Bladder microvascular endothelial cell (primary cell): Measurements from ENCODE around the gene KRT12. TPM values are rescaled to one million over a fixed set of nuclear protein-coding genes. Genes with fewer than 3 reads are reported as not detected.

Experiments
- total RNA-seq: library from RNA; depleted of rRNA; stranded (reverse); fragments of >200 nt; gene quantifications from 2 replicates; pipeline ENCODE4 v1.2.3, GENCODE V29; 2014

KRT12 gene
- total RNA-seq: not detected in 2 replicates

DNA sequence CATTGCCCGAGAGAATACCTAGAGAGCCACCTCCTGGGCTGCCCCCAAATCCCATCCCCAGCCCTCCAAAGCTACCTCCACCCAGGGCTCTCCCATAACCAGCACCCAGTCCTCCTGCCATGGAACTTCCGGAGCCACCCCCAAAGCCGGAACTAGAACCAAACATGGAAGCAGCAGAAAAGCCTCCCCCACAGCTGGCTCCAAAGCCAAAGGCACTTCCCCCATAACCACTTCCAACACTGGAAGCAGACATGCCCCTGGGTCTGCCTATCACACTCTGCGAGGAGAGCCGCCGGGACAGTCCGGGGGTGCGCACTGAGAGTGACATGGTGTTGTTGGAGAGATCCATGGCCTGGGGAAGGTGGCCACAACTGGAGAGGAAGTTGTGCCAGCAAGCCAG, at the start of gene KRT12:
KRT12 (minus strand) TSS at position 386 of the 400 bp plus-strand sequence; CDS start at position 349, 37 bp downstream.

DNA sequence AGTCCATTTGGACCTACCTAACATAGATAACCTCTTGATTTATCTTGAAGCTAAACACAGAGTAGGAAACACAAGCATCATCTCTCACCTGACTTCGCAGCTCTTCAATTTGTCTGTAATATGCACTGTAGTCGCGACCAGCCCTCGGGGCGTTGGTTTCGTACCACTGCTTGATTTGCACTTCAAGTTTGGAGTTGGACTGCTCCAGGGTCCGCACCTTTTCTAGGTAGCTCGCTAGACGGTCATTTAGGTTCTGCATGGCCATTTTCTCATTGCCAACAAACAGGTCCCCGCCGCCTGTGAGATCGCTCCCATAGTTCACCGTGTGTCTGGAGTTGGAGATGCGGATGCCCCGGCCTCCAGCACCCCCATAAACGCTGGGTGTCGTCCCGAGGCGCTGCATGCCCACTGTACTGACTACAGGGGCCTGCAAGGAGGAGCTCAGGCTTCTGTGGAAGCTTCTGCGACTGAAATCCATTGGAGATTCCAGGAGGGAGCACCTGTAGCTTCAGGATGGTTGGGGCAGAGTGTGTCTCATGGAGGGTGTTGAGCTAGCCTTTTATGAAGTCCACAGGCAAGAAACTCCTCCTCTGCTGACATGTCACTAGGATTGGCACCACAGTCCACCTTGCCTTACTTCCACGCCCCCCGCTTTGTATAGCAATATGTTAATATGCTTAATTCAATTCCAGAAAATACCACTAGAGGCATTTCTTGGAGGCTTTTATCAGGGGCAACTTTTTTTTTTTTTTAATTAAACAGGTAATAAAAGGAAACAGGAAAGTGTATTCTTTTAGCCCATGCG, 17.9 kb upstream of the KRT12 start, which contains the start of gene KRT20:
KRT20 (minus strand) TSS at position 535 of the 805 bp plus-strand sequence; CDS start at position 478, 57 bp downstream.

DNA sequence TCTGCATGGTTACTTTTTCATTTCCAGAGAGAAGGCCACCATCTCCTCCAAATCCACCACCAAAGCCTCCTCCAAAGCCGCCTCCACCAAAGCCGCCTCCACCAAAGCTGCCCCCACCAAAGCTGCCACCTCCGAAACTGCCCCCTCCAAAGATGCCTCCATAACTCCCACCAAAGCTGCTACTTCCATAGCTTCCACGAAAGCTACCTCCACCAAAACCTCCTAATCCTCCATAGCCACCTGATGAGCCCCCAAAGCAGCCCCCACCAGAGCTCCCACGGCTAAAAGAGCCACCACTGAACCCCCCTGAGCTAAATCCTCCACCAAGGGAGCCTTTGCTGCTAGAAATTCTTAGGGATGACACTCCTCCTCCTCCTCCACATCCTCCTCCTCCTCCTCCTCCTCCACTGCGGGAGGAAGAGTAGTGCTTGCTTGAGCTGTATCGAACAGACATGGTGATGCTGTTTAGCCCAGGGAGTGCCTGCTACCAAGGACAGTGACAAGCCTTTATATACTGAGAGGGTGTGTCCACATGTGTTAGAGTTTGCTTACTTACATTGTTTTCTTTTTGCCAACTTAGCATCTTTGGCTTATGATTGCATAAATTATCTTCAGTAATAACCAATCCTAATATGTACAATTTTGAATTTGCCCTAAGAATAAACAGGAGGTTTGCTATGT, 44.8 kb downstream of the KRT12 start, which contains the start of gene KRT10:
KRT10 (minus strand) TSS at position 483 of the 681 bp plus-strand sequence; CDS start at position 454, 29 bp downstream.

Other genes with a start within 250 kb of the KRT12 start
- gene SMARCE1, start 219.4 kb downstream of the KRT12 start, total RNA-seq: 53.4 and 85.9 TPM in 2 replicates
- under 0.01 and 0.06 TPM in 2 replicates for gene KRT222, start 202.0 kb downstream of the KRT12 start, total RNA-seq
- gene KRT24, start 163.5 kb downstream of the KRT12 start, total RNA-seq: not detected in 2 replicates
- gene KRT25, start 111.9 kb downstream of the KRT12 start, total RNA-seq: not detected in 2 replicates
- gene KRT26, start 95.0 kb downstream of the KRT12 start, total RNA-seq: not detected in 2 replicates
- not detected in 2 replicates for gene KRT27, start 84.7 kb downstream of the KRT12 start, total RNA-seq
- gene KRT28, start 67.3 kb downstream of the KRT12 start, total RNA-seq: not detected in 2 replicates
- gene KRT10, start 44.6 kb downstream of the KRT12 start, total RNA-seq: 3.0 and 4.9 TPM in 2 replicates
- gene KRT20, start 18.0 kb upstream of the KRT12 start, total RNA-seq: not detected in 2 replicates
- gene KRT23, start 70.4 kb upstream of the KRT12 start, total RNA-seq: 1.1 TPM in 1 of 2 replicates, not detected in the other
- gene KRT39, start 99.7 kb upstream of the KRT12 start, total RNA-seq: not detected in 2 replicates
- not detected in 2 replicates for gene KRT40, start 117.1 kb upstream of the KRT12 start, total RNA-seq
- not detected in 2 replicates for gene KRTAP3-3, start 126.9 kb upstream of the KRT12 start, total RNA-seq
- gene KRTAP3-2, start 132.7 kb upstream of the KRT12 start, total RNA-seq: 0.16 TPM in 1 of 2 replicates, not detected in the other
- not detected in 2 replicates for gene KRTAP3-1, start 141.9 kb upstream of the KRT12 start, total RNA-seq
- not detected in 2 replicates for gene KRTAP1-5, start 160.0 kb upstream of the KRT12 start, total RNA-seq
- gene KRTAP1-4, start 163.0 kb upstream of the KRT12 start, total RNA-seq: not detected in 2 replicates
- not detected in 2 replicates for gene KRTAP1-3, start 167.7 kb upstream of the KRT12 start, total RNA-seq
- not detected in 2 replicates for gene KRTAP1-1, start 174.2 kb upstream of the KRT12 start, total RNA-seq
- gene KRTAP2-1, start 180.1 kb upstream of the KRT12 start, total RNA-seq: not detected in 2 replicates
- gene KRTAP2-2, start 188.0 kb upstream of the KRT12 start, total RNA-seq: not detected in 2 replicates
- gene KRTAP2-3, start 192.9 kb upstream of the KRT12 start, total RNA-seq: not detected in 2 replicates
- gene KRTAP2-4, start 198.7 kb upstream of the KRT12 start, total RNA-seq: not detected in 2 replicates
- gene KRTAP4-7, start 216.9 kb upstream of the KRT12 start, total RNA-seq: not detected in 2 replicates
- not detected in 2 replicates for gene KRTAP4-8, start 230.9 kb upstream of the KRT12 start, total RNA-seq
- not detected in 2 replicates for gene KRTAP4-16, start 235.0 kb upstream of the KRT12 start, total RNA-seq
- not detected in 2 replicates for gene KRTAP4-9, start 238.2 kb upstream of the KRT12 start, total RNA-seq